ENCODE measurements around the gene VWA1. TPM values are rescaled to one million over a fixed set of nuclear protein-coding genes. Genes with fewer than 3 reads are reported as not detected.
"Not testable (repeated sequence)": the region's sequence is repeated elsewhere in the genome, so short reads cannot be mapped to it uniquely, and the experiment has no call there.

VWA1 gene
- total RNA-seq, 1 donor from 2014 or later, result 0.27 TPM

- intact Hi-C loops (cut with micrococcal nuclease), result not testable (repeated sequence)
These were observed 19.0 kb downstream of the VWA1 start for GRCh38 chr1:1454286-1455056.

GRCh38 chr1:1455366-1455884 lies 19.9 kb downstream of the VWA1 start:
- intact Hi-C loops (cut with micrococcal nuclease), result no loop called here

- intact Hi-C loops (cut with micrococcal nuclease), result not testable (repeated sequence)
These were observed 20.4 kb downstream of the VWA1 start for GRCh38 chr1:1455934-1456333.

- intact Hi-C loops (cut with micrococcal nuclease), result not testable (repeated sequence)
These were observed 21.3 kb downstream of the VWA1 start for GRCh38 chr1:1456683-1457255.

- intact Hi-C loops (cut with micrococcal nuclease), result not testable (repeated sequence)
These were observed 23.7 kb downstream of the VWA1 start for GRCh38 chr1:1459156-1459555.

- intact Hi-C loops (cut with micrococcal nuclease), result not testable (repeated sequence)
These were observed 24.2 kb downstream of the VWA1 start for GRCh38 chr1:1459711-1460110.

- intact Hi-C loops (cut with micrococcal nuclease), result no loop called here
These were observed 25.1 kb downstream of the VWA1 start for GRCh38 chr1:1460540-1461130.

- intact Hi-C loops (cut with micrococcal nuclease), result no loop called here
These were observed 26.3 kb downstream of the VWA1 start for GRCh38 chr1:1461721-1462317.

- intact Hi-C loops (cut with micrococcal nuclease), result no loop called here
These were observed 27.0 kb downstream of the VWA1 start for GRCh38 chr1:1462318-1462966.

- intact Hi-C loops (cut with micrococcal nuclease), result no loop called here
These were observed 27.8 kb downstream of the VWA1 start for GRCh38 chr1:1463312-1463711.

- intact Hi-C loops (cut with micrococcal nuclease), result not testable (repeated sequence)
These were observed 32.9 kb downstream of the VWA1 start for GRCh38 chr1:1468196-1468985.

GRCh38 chr1:1470626-1471388 lies 35.3 kb downstream of the VWA1 start:
- intact Hi-C loops (cut with micrococcal nuclease), result loop anchor here (1.0 kb wide), 2 partner anchors 96 to 144 kb away; partner anchors contain the start of genes AURKAIP1 and MIB2

- intact Hi-C loops (cut with micrococcal nuclease), result loop anchor here (1.0 kb wide), 2 partner anchors 96 to 144 kb away; partner anchors contain the start of genes AURKAIP1 and MIB2
These were observed 36.0 kb downstream of the VWA1 start, which contains the start of gene ATAD3B for GRCh38 chr1:1471389-1472052. Gene ATAD3B (plus strand): TSS chr1:1471765. CDS start chr1:1471885, 120 bp downstream.

GRCh38 chr1:1472053-1472876 lies 36.8 kb downstream of the VWA1 start:
- intact Hi-C loops (cut with micrococcal nuclease), result not testable (repeated sequence)

- intact Hi-C loops (cut with micrococcal nuclease), result not testable (repeated sequence)
These were observed 40.5 kb downstream of the VWA1 start for GRCh38 chr1:1476011-1476410.

- intact Hi-C loops (cut with micrococcal nuclease), result no loop called here
These were observed 41.7 kb downstream of the VWA1 start for GRCh38 chr1:1477206-1477605.

- intact Hi-C loops (cut with micrococcal nuclease), result no loop called here
These were observed 44.3 kb downstream of the VWA1 start for GRCh38 chr1:1479547-1480487.

All from T-helper 2 cell treated with Interferon-gamma antibody and Interleukin-4, amounts not matched to agents 100 ng/mL and 5 ng/mL, for 36 hours (primary cell).